Activated CD4-positive, alpha-beta T cell treated with anti-CD3 and anti-CD28 coated beads, Interleukin-2, amount 50 U/mL, for 24 hours (primary cell): ENCODE measurements around the gene CFAP221.

Source experiments
- DNase-seq, 2 donors: peaks; one replicate each; pipeline ENCODE4 v3.0.0-alpha.2; 2020; ENCODE audit warnings: low read depth in 1 of 2, low spot score in 1 of 2

Gene CFAP221

DNA sequence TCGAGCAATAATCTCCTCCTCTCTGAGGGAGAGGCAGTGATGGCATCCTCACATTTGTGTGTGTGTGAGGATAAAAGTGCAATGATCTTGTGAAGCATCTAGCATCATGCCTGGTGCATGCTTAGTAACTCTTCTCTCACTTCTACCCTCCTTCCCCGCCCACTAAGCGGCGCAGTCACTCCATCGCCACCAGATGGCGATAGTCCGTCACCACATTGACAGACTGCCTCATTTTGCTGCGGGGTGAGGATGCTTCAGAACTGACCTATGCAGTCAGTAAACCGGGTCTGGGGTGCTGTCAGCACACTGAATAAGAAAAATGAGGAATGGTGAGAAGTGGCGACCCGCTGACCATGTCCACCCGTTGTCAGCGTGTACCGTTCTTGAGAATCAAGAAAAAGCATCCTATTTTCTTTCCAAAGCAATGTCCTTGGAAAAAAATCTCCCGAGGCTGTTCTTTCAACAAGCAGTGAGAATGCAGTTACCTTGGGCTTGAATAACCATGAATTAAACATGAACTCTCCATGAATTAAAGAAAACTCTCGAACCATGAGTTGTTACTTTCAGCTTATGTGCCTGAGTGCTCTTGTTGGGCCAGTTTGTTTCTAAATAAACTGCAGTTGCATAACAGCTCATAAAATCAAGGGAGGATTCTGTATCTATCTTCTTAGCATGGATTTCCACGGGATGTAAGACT, 97.5 kb downstream of the CFAP221 start:
- peak; percentile 55 to 71 for DNase-seq

DNA sequence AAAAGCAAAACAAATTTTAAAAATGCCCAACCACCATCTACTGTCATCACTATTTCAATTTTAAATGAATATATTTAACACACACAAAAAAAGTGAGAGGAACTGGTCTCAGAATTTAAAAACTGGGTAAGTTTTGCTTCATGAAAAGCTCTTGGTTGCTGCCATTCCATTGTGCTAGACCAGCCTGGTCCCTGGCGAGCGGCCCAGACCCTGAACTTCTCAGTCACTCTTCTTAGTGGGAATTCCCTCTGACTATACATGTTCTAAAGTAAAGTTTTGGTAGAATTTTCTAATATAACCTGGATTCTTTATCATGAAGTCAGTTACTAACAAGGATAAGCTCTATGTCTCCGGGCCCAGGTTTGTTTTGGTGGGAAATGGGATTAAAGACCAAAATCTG, 99.9 kb downstream of the CFAP221 start:
- DNase-seq: no peak

DNA sequence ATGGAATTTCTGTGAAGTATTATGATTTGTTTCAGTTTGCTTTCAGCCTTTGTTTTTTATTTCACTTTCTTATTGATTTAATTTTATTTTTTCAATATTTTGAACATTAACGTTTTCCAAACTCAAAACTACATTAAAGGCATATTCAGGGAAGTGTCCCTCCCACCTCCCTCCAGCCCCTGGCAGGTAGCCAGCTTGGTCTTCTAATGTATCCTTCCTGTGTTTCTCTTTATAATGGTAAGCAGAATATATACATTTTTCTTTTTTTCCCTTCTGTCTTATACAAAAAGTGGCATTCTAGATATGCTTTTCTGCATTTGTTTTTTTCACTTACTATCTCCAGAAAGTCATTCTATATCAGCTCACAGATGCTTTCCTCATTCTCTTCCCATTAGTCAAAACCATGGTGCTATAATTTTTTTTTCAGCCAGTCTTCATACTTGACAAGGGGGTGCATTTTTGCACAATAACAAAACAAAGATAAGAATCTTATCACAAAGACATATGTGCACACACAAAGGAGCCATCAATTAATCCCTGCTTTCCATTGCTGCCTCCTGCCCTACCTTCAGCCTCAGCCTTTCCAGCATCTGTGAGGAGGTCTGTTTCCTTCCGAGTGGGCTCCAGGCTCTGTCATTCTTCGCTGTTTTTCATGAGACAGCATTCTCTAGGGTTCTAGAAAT, 101.1 kb downstream of the CFAP221 start:
- DNase-seq: no peak

DNA sequence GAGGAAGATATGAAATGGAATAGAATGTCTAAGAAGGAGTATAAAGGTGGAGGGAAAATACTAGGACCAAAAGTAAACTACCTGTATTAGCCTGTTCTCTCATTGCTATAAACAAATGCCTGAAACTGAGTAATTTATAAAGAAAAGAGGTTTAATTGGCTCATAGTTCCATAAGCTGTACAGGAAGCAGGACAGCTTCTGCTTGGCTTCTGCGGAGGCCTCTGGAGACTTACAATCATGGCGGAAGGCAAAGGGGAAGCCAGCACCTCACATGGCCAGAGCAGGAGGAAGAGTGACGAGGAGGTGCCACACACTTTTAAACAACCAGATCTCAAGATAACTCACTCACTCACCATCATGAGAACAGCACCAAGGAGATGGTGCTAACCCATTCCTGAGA, 101.9 kb downstream of the CFAP221 start:
- DNase-seq: no peak

DNA sequence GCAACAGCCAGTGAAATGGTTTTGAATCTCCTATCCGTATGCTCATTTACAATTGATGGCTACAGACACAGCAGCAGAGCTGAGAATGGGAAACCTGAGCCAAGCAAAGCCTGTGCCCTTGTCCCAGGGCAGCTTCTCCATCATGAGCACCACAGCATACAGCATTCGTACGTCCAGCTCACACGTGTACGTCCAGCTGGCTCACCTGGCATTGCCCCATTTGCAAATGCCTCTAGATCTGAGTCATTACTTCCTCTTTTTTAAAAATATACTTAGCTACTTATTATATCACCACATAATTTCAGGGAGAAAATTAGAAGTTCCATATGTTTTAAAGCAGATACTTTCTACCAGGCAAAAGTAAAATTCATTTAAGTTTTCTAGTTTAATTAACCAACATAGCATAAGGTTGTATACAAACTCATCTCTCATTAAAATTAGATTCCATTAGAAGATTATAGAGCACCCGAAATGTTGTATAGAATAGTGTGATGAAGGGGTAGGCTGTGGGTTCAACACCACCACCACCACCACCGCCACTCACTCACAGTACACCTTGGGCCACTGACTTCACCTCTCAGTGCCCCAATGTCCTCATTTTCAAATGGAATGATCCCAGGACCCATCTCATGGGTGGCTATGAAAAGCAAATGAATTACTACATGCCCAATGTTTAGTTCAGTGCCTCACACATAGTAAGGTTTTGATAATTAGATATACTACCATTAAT, 103.4 kb downstream of the CFAP221 start:
- DNase-seq: no peak

DNA sequence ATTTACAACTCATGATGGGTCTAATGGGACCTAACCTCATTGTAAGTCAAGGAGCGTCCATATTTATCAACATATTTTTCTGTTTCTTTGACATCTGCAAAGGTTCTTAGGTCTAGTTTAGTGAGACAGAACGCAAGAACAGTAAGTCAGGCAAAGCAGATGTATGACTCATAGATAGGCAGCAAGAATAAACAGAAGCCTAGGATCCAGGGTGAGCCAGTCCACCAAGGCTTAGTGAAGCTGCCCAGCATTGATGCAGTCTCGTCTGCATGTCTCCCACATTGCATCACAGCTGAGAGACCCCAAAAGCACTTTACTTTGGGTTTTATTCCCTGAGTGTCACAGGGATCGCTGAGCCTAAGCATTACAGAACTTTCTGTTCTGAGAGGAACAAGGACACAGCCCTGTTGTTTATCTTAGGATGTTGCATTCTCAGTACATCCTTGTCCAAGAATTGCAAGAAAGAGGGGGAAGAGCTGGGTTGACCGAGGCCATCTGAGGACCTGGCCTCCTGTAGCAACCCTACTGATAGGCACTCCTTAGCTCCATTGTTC, 105.2 kb downstream of the CFAP221 start:
- DNase-seq: no peak

DNA sequence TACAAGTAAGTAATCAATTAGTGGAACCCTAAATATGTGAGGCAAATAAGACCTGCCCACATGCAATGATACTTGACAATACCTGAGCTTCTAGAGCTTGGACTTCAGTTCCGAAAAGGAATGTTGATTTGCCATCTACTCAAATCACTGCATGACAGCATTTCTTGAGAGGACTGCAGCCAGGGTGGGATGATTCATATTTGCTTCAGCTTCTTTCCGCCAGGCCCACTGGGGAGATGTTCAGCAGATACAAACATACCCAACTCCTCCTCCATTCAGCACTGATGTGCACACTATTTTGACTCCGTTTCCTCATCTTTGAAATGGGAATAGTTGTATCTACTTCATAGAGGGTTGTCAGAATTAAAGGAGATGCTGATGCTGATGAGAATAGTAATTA, 106.0 kb downstream of the CFAP221 start:
- no peak for DNase-seq

DNA sequence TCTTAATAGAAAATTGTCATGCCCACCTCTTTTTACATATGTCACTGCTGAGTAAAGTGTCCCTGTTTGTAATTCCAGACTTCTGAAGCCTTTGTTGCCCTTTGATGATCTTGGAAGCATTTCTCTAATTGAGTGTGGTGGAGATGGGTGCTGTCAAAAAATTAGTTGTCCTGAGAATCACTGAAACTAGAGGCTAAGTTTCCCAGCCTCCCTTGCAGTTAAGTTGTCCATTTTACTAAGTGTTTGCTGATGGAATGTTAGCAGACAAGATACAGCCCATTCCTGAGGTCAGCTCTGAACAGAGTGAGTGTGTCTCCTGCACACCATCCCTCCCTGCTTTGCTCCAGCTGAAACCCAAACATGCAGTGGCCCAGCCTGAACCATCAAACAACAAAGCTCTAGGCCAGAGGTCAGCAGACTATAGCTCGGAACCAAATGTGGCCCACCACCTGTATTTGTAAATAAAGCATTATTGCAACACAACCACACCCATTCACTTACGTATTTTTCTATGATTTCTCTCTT, 106.7 kb downstream of the CFAP221 start:
- no peak for DNase-seq

DNA sequence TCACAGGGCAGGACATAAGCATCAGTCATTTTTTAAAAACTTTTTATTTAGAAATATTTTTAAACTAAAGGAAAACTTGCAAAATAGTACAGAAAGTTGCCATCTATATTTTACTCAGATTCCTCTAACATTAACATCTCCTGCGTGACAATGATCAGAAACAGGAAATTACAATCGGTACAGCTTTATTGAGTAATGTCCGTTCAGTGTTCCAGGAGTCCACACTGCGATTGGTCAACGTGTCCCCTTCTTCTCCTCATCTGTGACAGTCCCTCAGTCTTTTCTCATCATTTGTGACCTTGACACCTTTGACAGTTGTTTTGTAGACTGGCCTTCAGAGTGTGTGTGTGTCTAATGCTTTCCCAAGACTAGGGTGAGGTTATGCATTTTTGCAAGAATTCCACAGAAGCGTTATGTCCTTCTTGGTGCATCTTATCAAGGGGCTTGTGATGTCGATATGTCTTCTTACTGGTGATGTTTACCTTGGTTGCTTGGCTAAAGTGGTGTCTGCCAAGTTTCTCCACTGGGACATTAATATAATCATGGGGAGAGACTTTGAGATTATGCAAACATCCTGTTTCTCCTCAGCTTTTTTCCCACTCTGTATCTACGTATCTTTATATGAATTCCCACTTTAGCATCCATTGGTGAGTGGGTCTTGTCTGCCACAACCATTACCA, 113.4 kb downstream of the CFAP221 start:
- no peak for DNase-seq

DNA sequence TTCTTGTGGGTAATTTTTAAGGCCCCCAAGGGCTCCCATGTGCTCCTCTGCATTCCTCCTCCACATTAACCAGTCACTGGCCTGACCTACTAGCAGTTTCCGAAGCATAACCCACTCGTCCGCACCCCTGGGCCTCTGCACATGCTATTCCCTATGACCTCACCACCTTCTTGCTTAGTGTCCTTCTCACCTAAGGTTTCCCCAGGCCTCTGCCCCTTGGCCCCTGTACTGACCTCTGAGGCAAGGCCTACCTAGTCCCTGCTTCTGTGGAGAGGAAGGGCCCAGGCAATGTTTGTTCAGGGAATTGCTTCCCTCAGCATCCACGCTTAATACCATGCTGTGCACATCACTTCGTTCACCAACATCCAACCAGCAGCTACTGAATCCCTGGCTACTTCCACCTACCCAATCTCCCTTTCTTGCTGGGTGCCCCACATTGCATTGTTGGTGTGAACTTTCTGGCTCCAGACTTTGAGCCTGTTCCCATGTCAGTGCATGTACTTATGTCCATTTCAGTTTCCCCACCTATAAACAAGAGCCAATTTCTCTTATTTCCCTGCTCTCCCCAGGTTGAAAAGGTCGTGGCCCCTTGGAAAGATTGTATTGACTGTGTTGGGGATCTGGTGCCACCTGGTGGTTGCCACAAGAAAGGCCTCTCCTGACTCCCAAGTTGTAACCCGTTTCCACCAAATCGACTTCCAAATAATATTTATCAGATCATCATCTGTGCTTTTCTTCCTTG, 115.5 kb downstream of the CFAP221 start:
- peak in 1 of 2 donors; percentile 17 for DNase-seq

DNA sequence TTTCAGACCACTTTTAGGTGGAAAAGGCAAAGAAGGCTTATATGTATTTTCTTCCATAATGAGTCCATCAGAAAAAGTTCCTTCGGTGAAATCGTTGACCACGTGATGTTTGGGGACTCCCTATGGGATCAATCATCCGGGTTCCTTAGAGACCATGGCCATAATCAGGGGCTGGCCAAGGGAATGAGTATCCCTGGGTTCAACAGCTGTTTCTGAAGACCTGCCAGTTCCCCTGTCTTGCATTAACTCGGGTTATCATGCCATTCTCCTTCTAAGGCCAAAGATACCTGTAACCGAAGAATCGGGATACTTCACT, 116.1 kb downstream of the CFAP221 start:
- DNase-seq: no peak

DNA sequence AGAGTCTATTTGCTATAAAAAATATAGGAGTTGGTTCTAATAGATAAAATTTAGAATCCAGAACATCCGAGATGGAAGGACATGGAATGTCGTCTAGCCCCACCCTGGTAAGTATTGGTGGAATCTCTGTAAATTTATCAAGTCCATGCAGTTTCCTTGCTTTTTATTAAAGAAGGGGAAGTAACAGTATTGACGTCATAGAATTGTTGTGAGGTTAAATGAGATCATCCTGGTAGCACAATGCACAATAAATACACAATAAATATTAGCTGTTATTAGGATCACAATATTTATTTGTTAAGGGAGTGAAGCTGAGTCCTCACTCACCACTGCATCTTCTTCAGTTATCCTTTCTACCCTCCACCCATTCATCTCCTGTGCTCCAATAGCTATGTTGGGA, 118.0 kb downstream of the CFAP221 start:
- no peak for DNase-seq

DNA sequence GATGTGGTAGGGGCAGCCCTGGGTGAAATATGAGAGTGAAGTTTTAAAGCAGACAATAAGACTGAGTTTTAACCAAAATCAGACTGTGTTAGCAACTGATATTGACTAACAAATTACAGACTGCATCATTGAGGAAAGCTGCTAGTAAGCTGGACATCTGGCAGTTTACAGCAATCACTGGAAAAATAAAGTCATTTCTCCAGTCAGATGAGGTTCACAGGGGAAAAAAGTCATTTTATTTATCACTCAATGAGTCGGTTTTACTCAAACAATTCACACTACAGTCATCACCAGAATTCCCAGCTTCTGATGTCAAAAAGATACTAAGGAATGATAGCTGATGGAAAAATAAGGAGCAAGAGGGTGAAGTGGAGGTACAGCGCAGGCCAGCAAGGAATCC, 124.3 kb downstream of the CFAP221 start:
- no peak for DNase-seq

DNA sequence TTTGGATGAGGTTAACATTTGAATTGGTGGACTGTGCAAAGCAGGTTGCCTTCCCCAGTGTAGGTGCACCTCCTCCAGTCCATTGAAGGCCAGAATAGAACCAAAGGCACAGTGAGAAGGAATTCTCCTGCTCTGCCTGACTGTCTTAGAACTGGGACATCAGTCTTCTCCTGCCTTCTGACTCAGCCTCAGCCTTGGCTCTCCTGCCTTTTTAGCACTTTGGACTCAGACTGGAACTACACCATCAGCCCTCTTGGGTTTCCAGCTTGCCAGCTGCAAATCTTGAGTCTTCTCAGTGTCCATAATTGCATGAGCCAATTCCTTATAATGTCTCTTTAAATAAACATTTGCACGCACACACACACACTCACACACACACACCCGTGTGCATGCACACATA, 126.8 kb downstream of the CFAP221 start:
- no peak for DNase-seq

DNA sequence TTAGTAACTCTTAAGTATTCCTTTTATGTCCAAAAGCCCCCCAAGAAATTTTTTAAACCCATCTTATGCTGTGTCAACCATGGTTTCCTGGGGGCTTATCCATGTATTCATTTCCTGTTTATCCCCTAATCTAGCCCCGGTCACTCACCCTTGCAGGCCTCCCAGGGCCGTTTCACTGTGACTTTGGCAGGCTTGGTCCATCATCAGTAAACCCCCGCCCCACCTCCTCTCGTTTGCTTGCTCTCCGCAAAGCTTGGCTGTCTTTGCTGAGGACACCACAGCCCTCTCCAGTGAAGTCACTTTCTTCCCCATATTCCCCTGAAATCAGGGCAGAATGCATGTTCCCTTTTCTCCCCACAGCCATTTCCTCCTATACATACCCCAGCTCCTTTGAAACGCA, 127.5 kb downstream of the CFAP221 start:
- no peak for DNase-seq

DNA sequence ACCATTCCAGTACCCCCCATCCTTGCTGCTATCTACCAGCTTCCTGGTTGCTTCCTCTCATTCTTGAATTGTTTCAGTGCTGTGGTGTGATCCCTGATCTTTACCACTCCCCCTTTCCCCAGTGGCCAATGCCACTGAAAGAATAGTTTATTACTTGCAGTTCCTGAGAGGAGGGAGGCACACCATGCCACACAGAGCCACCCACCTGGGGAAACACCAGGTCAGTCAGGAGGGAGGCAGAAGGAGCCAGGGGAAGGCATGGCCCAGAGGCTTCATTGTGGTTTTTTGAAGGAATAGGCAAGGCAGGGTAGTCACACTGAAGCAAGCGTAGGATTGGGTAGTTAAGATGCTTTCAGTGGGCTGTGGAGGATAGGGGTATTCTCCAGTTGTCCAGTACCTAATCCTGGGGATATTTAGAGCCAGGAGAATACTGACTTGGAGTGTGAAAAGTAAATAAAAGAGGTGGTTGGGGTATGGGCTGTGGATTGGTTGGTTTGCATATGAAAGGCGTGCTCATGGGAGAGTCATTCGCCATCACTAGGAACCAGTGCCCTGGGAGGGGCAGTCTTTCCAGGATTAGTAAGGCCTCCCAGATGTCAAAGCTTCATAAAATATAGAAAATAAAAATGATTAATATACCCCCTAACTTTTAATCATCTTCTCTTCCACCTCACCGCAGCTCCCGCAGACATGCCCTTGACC, 128.1 kb downstream of the CFAP221 start:
- DNase-seq: no peak

DNA sequence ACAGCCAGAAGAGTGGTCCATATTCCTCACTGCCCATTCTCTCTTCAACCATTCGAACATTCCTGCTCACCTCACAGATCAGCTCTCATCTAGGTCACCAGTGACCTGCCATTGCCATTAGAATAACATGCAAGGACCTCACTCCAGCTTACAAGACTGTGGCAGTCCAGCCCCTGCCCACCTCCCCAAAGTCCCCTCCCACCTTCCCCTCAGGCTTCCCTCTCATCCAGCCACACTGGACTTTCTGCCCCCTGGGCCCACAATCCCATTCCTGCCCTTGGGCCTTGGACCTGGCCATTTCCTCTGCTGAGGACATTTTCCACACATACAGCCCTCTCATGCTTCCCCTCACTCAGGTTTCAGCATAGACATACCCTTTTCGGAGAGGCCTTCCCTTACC, 129.5 kb downstream of the CFAP221 start:
- DNase-seq: no peak

DNA sequence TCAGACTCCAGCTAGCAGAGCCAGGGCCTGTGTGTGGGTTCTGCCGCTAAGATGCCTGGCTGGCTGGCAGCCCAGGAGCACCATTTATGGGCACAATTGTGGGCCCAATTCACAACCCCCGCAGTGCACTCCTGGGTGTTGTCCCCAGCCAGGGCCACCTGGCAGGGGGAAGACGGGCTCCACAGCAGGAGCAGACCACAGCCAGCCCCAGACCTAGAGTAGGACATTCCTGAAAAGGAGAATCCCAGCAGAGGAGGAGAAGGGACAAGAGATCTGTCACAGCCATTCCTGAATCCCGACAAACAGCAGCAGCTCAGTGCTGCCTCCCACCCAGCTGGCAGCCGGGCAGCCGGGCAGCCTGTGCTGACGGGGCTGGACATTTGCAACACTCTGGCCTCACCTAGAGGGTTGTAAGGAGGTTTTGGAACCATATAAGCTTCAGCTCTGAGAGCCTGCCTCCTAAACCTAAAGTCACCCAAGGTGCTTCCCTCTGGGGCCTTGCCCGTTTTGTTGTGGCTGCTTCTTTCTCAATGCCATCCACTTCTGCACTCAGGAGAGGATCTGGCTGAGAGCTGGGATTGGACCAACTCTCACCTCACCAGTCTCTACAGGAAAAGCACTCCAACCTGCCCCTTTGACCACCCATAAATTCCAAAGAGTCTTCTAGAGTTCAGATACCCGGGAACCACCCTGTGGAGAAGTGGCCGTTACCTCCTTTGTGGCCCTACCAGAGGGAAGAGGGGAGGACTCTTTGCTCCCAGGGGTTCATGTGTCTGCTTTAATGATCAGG, 130.7 kb downstream of the CFAP221 start:
- DNase-seq: no peak

DNA sequence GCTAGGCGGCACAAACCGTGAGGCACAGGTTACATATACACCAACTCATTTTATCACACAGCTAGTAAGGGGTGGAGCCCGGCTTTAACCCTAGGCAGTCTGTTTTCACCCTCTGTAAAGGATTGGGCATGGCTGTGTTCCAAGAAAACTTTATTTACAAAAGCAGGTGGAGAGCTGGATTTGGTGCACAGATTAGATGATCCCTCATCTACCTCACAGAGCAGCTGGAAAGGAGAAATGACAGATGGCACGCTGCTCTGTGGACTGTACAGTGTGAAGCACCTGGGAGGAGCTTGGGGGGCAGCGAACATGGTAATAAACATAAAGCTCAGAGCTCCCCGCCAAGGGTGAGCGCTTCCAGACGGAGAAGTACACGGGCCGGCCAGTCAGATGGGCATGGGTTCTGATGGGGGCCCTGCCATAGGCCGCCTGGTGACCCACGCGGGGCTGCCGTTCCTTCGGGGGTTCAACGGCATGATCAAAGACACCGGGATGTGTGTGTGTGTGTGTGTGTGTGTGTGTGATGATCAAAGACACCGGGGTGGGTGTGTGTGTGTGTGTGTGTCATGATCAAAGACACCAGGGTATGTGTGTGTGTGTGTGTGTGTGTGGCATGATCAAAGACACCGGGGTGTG, 133.9 kb downstream of the CFAP221 start:
- no peak for DNase-seq
